ENCODE measurements around the gene TMEM269.

Gene TMEM269

DNA sequence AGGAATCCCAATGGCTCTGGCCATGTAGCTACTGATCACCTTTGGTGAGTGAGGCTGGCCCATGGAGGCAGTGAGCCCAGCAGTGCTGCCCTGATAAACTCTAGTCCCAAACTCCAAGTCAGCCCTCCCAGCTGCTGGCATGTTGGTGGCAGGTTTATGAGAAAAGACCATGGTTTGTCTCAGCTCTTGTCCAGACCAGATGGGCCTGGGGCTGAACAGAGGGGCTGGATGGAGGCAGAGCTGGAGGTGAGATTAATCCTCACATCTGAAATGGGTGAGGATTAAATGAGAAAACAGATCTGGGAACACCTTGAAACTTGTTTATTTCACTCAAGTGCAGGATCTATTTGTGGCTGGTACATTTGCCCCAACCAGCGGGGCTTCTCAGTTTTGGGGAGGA lies 3.2 kb downstream of the TMEM269 start:
- peaks cover 5% of the 10 kb centered on the region for H3K27me3 ChIP-seq (ENCODE audit: insufficient read depth, poor library complexity, severe bottlenecking)
- no peak for TF ChIP-seq REST (IDR thresholded peaks at IDR 0.05; ENCODE audit: insufficient replicate concordance, low read depth)
- no peak for TF ChIP-seq SPI1 (IDR thresholded peaks at IDR 0.05; ENCODE audit: borderline replicate concordance, low read depth)
- TF ChIP-seq POLR2AphosphoS5 (IDR thresholded peaks at IDR 0.05; ENCODE audit: low read depth), result no peak
- no peak for TF ChIP-seq GABPA (IDR thresholded peaks at IDR 0.05; ENCODE audit: low read depth)
- TF ChIP-seq, protein P1, sequence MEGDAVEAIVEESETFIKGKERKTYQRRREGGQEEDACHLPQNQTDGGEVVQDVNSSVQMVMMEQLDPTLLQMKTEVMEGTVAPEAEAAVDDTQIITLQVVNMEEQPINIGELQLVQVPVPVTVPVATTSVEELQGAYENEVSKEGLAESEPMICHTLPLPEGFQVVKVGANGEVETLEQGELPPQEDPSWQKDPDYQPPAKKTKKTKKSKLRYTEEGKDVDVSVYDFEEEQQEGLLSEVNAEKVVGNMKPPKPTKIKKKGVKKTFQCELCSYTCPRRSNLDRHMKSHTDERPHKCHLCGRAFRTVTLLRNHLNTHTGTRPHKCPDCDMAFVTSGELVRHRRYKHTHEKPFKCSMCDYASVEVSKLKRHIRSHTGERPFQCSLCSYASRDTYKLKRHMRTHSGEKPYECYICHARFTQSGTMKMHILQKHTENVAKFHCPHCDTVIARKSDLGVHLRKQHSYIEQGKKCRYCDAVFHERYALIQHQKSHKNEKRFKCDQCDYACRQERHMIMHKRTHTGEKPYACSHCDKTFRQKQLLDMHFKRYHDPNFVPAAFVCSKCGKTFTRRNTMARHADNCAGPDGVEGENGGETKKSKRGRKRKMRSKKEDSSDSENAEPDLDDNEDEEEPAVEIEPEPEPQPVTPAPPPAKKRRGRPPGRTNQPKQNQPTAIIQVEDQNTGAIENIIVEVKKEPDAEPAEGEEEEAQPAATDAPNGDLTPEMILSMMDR (IDR thresholded peaks at IDR 0.05; ENCODE audit: insufficient read depth, low read length), result no peak
- no peak overlapping the region for H3K27ac ChIP-seq (replicated peaks)
- no peak for DNase-seq (ENCODE audit: low read depth in 1 of 2, low spot score in 1 of 2)
- no peak overlapping the region for H3K4me3 ChIP-seq (replicated peaks; ENCODE audit: insufficient read depth, low read length)

DNA sequence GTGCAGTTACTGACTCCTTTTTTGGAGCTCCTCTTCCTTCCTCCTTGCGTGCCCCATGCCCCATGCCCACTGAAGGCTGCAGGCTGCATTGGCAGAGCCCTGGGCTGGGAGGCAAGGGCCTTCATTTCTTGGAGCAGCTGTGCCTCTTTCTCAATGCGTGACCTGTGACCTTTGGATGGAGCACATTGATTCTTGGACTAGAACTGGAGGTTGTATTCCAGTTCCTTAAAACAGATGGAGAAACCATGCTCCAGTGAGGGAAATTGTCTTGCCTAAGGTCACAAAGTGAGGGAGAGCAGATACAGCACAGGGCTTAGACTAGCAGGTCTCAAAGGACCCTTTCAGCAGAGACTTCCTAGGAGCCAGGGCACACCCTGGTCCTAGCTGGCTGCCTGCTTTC lies 9.0 kb downstream of the TMEM269 start:
- DNase-seq (ENCODE audit: low read depth in 1 of 2, low spot score in 1 of 2), result no peak
- no peak overlapping the region for H3K27ac ChIP-seq (replicated peaks)
- H3K27me3 ChIP-seq (ENCODE audit: insufficient read depth, poor library complexity, severe bottlenecking), result no peaks in the 10 kb centered on the region
- TF ChIP-seq SPI1 (IDR thresholded peaks at IDR 0.05; ENCODE audit: borderline replicate concordance, low read depth), result no peak
- no peak for TF ChIP-seq GABPA (IDR thresholded peaks at IDR 0.05; ENCODE audit: low read depth)
- no peak for TF ChIP-seq POLR2AphosphoS5 (IDR thresholded peaks at IDR 0.05; ENCODE audit: low read depth)
- TF ChIP-seq REST (IDR thresholded peaks at IDR 0.05; ENCODE audit: insufficient replicate concordance, low read depth), result no peak
- TF ChIP-seq, protein P1 (IDR thresholded peaks at IDR 0.05; ENCODE audit: insufficient read depth, low read length), result no peak
- no peak overlapping the region for H3K4me3 ChIP-seq (replicated peaks; ENCODE audit: insufficient read depth, low read length)

DNA sequence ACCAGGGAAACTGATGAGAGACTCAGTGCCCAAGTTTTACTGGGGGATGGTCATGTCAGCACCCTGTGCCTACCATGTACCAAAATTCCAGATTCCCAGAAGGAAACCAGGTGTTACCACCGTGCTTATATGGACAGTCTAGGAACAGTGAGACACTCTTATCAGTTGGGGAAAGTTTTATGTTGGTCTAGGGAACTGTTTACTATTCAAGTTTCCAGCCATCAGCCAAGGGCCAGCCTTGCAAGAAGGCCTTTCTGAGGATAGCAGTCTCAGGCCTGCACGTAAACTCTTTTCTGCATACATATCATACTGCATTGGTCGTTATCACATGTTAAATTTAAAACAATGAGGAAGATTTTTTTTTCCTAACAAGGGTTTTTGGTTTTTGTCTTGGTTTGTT lies 12.6 kb downstream of the TMEM269 start:
- Histone ChIP-seq H3K27ac (replicated peaks) (no peak overlapping the region), H3K27me3 (ENCODE audit: insufficient read depth, poor library complexity, severe bottlenecking) (no peaks in the 10 kb centered on the region), H3K4me3 (replicated peaks; ENCODE audit: insufficient read depth, low read length) (no peak overlapping the region)
- no peak for DNase-seq (ENCODE audit: low read depth in 1 of 2, low spot score in 1 of 2)
- no peak for TF ChIP-seq REST (IDR thresholded peaks at IDR 0.05; ENCODE audit: insufficient replicate concordance, low read depth)

GRCh38 chr1:42797979-42798378 lies 13.2 kb downstream of the TMEM269 start:
- Histone ChIP-seq H3K27me3 (ENCODE audit: insufficient read depth, poor library complexity, severe bottlenecking) (no peaks in the 10 kb centered on the region), H3K27ac (replicated peaks) (no peak overlapping the region), H3K4me3 (replicated peaks; ENCODE audit: insufficient read depth, low read length) (no peak overlapping the region)
- DNase-seq (ENCODE audit: low read depth in 1 of 2, low spot score in 1 of 2), result no peak
- TF ChIP-seq SPI1 (IDR thresholded peaks at IDR 0.05; ENCODE audit: borderline replicate concordance, low read depth) (no peak), GABPA (IDR thresholded peaks at IDR 0.05; ENCODE audit: low read depth) (no peak), REST (IDR thresholded peaks at IDR 0.05; ENCODE audit: insufficient replicate concordance, low read depth) (no peak), POLR2AphosphoS5 (IDR thresholded peaks at IDR 0.05; ENCODE audit: low read depth) (no peak)
- TF ChIP-seq, protein P1 (IDR thresholded peaks at IDR 0.05; ENCODE audit: insufficient read depth, low read length), result no peak
